IMR-90 (cell line): ENCODE results near the gene MYO10. TPM values are rescaled to one million over a fixed set of nuclear protein-coding genes. Genes with fewer than 3 reads are reported as not detected.

Source experiments
- ATAC-seq: fragments of 200-7000 bp; cut with Tn5 transposase; 2 replicates; pipeline ENCODE4 v1.9.1; 2020; ENCODE audit warnings: low read depth, mild to moderate bottlenecking, moderate library complexity
- BruUV-seq: library from RNA; stranded (reverse); fragments of 400-500 nt; replicated peaks from 2 replicates; lab custom pipeline; 2021; lab: Mats Ljungman, UMichigan
- CTCF ChIA-PET: fragments of 300-600 bp; formaldehyde crosslinking; extraction: SDS; loops from one replicate; lab custom pipeline; 2021; ENCODE audit warnings: antibody characterized with exemption; lab: Yijun Ruan, JAX
- POLR2A ChIA-PET: fragments of 300-600 bp; sonication (Branson Sonifier 250); formaldehyde crosslinking; loops from one replicate; lab custom pipeline; 2022; ENCODE audit warnings: antibody characterized with exemption; ENCODE audit not compliant: unreplicated experiment; lab: Charles Lee
- DNase-seq: peaks from one replicate; pipeline ENCODE4 v3.0.0; 2013
- H2AFZ ChIP-seq: replicated peaks from 2 replicates; pipeline ENCODE3; 2013; ENCODE audit warnings: low read length, mild to moderate bottlenecking; ENCODE audit not compliant: poor library complexity
- H2AK5ac ChIP-seq: 2 replicates; pipeline ENCODE4 v1.6.1; 2013; ENCODE audit warnings: low read depth, low read length, inconsistent platforms
- H2AK9ac ChIP-seq: replicated peaks from 2 replicates; pipeline ENCODE3; 2013; ENCODE audit warnings: mild to moderate bottlenecking, low read depth, low read length, moderate library complexity; ENCODE audit not compliant: poor library complexity
- H2BK120ac ChIP-seq: 2 replicates; pipeline ENCODE4 v1.6.1; 2013; ENCODE audit warnings: low read depth, low read length, inconsistent platforms
- H2BK15ac ChIP-seq: 3 replicates; pipeline ENCODE4 v1.6.1; 2013; ENCODE audit warnings: low read depth, low read length, inconsistent platforms
- H2BK20ac ChIP-seq: 2 replicates; pipeline ENCODE4 v1.6.1; 2013; ENCODE audit warnings: low read depth, mild to moderate bottlenecking, inconsistent platforms, low read length, moderate library complexity
- H2BK5ac ChIP-seq: 2 replicates; pipeline ENCODE4 v1.6.1; 2013; ENCODE audit warnings: mild to moderate bottlenecking, low read depth, low read length, inconsistent platforms; ENCODE audit not compliant: poor library complexity, severe bottlenecking
- H3K14ac ChIP-seq: replicated peaks from 2 replicates; pipeline ENCODE4 v1.6.1; 2013; ENCODE audit warnings: low read depth, low read length, inconsistent platforms
- H3K18ac ChIP-seq: 2 replicates; pipeline ENCODE4 v1.6.1; 2013; ENCODE audit warnings: low read depth, low read length, control low read depth
- H3K23ac ChIP-seq: 2 replicates; pipeline ENCODE4 v1.6.1; 2013; ENCODE audit warnings: low read depth, low read length, inconsistent platforms
- H3K27ac ChIP-seq: 2 replicates; pipeline ENCODE4 v1.5.1; 2013; ENCODE audit warnings: mild to moderate bottlenecking, control low read depth, low read length; ENCODE audit not compliant: insufficient read depth
- H3K27me3 ChIP-seq: 2 replicates; pipeline ENCODE4 v1.6.1; 2013; ENCODE audit warnings: low read length; ENCODE audit not compliant: control insufficient read depth, insufficient read depth
- H3K36me3 ChIP-seq: 2 replicates; pipeline ENCODE4 v1.6.1; 2013; ENCODE audit warnings: low read length, mixed read lengths; ENCODE audit not compliant: control insufficient read depth, insufficient read depth
- H3K4ac ChIP-seq: 2 replicates; pipeline ENCODE4 v1.6.1; 2013; ENCODE audit warnings: low read depth, low read length, inconsistent platforms
- H3K4me1 ChIP-seq: 2 replicates; pipeline ENCODE4 v1.6.1; 2013; ENCODE audit warnings: low read length, mixed read lengths; ENCODE audit not compliant: control insufficient read depth, insufficient read depth
- H3K4me2 ChIP-seq: 2 replicates; pipeline ENCODE4 v1.6.1; 2013; ENCODE audit warnings: low read depth, mild to moderate bottlenecking, control low read depth, low read length, moderate library complexity
- H3K4me3 ChIP-seq: 2 replicates; pipeline ENCODE4 v1.5.1; 2013; ENCODE audit warnings: low read depth, mild to moderate bottlenecking, control low read depth, low read length, moderate library complexity; ENCODE audit not compliant: insufficient read depth
- H3K56ac ChIP-seq: 2 replicates; pipeline ENCODE4 v1.6.1; 2013; ENCODE audit warnings: low read length, inconsistent platforms; ENCODE audit not compliant: insufficient read depth; ENCODE audit errors: extremely low read depth
- H3K79me1 ChIP-seq, 2 experiments: 2 replicates each; pipeline ENCODE4 v1.6.1; 2013; ENCODE audit warnings: low read length in 2 of 2, inconsistent platforms in 1 of 2, low read depth in 1 of 2
- H3K9ac ChIP-seq: 2 replicates; pipeline ENCODE4 v1.6.1; 2013; ENCODE audit warnings: low read depth, low read length, control low read depth
- H3K9me1 ChIP-seq: 2 replicates; pipeline ENCODE4 v1.6.1; 2013; ENCODE audit warnings: low read length, inconsistent platforms; ENCODE audit not compliant: insufficient read depth
- H3K9me3 ChIP-seq: 2 replicates; pipeline ENCODE4 v1.6.1; 2013; ENCODE audit warnings: low read length; ENCODE audit not compliant: control insufficient read depth, insufficient read depth
- H4K20me1 ChIP-seq: 2 replicates; pipeline ENCODE4 v1.6.1; 2013; ENCODE audit warnings: low read length, inconsistent platforms; ENCODE audit not compliant: insufficient read depth
- H4K5ac ChIP-seq: 2 replicates; pipeline ENCODE4 v1.6.1; 2013; ENCODE audit warnings: mild to moderate bottlenecking, low read depth, low read length, control low read depth
- H4K8ac ChIP-seq, 2 experiments: 2 replicates each; pipeline ENCODE4 v1.6.1; 2013; ENCODE audit warnings: low read depth in 2 of 2, low read length in 2 of 2, control low read depth in 1 of 2, inconsistent platforms in 1 of 2
- H4K91ac ChIP-seq: 2 replicates; pipeline ENCODE4 v1.6.1; 2013; ENCODE audit warnings: low read depth, low read length, inconsistent platforms; ENCODE audit not compliant: insufficient read depth
- MXI1 ChIP-seq: IDR thresholded peaks from 2 replicates; pipeline ENCODE4 v1.6.1; 2012; ENCODE audit warnings: low read depth, mild to moderate bottlenecking, low read length, moderate library complexity, borderline replicate concordance
- RAD21 ChIP-seq: IDR thresholded peaks from 2 replicates; pipeline ENCODE4 v1.6.1; 2012; ENCODE audit warnings: low read length, improper control_type of control experiment
- RCOR1 ChIP-seq: IDR thresholded peaks from 2 replicates; pipeline ENCODE4 v1.6.1; 2012; ENCODE audit warnings: mild to moderate bottlenecking, low read length, improper control_type of control experiment; ENCODE audit not compliant: insufficient replicate concordance
- SMC3 ChIP-seq: fragments of 150-350 bp; IDR thresholded peaks from 2 replicates; pipeline ENCODE4 v1.6.1; 2016; ENCODE audit warnings: low read depth, mild to moderate bottlenecking, antibody characterized with exemption, low read length, moderate library complexity
- WGBS, 2 experiments: methylation state at CpG; one replicate each; pipeline versions ENCODE4 v1.1.5 to v1.1.7; 2013; ENCODE audit warnings: missing lambda C conversion rate in 2 of 2; ENCODE audit not compliant: insufficient read length in 1 of 2; ENCODE audit errors: extremely low coverage in 2 of 2; 5-methylcytosine and 5-hydroxymethylcytosine counted together
- dilution Hi-C: fragments of 300-500 bp; cut with HindIII; formaldehyde crosslinking; loops from one replicate; pipeline ENCODE4 v1.14.3; 2018; ENCODE audit warnings: low sequenced_read_pairs; ENCODE audit not compliant: unreplicated experiment
- in situ Hi-C: fragments of 300-500 bp; cut with MboI; formaldehyde crosslinking; loops from 3 replicates; pipeline ENCODE4 v1.14.3; 2019; ENCODE audit warnings: low sequenced_read_pairs, inconsistent platforms, mixed read lengths
- intact Hi-C: fragments of 100-400 bp; cut with micrococcal nuclease; formaldehyde crosslinking; loops from 2 replicates; pipeline ENCODE4 v1.10.0; 2022
- polyA plus RNA-seq, 3 experiments: library from polyadenylated mRNA; depleted of rRNA; stranded (reverse); fragments of >200 nt; gene quantifications; 2 replicates each; pipeline ENCODE4 v1.2.3, GENCODE V29; 2012; ENCODE audit warnings: low replicate concordance in 1 of 3
- total RNA-seq: library from RNA; depleted of rRNA; stranded (reverse); fragments of >200 nt; gene quantifications from 2 replicates; pipeline ENCODE4 v1.2.3, GENCODE V29; 2012
- TF ChIP-seq, protein P1 (sequence below): conservative IDR thresholded peaks from 2 replicates; pipeline ENCODE4 v1.5.1; 2012; ENCODE audit warnings: mild to moderate bottlenecking, low read depth, low read length, improper control_type of control experiment
- TF ChIP-seq, protein P2 (sequence below): fragments of 150-350 bp; IDR thresholded peaks from 2 replicates; pipeline ENCODE4 v1.6.1; 2017; ENCODE audit warnings: mild to moderate bottlenecking, antibody characterized with exemption, low read length, low read depth

Gene MYO10
- total and polyA plus RNA-seq, 2 of the 4 experiments (the other 2 are of a cell fraction) = 39.9 to 115 TPM

DNA sequence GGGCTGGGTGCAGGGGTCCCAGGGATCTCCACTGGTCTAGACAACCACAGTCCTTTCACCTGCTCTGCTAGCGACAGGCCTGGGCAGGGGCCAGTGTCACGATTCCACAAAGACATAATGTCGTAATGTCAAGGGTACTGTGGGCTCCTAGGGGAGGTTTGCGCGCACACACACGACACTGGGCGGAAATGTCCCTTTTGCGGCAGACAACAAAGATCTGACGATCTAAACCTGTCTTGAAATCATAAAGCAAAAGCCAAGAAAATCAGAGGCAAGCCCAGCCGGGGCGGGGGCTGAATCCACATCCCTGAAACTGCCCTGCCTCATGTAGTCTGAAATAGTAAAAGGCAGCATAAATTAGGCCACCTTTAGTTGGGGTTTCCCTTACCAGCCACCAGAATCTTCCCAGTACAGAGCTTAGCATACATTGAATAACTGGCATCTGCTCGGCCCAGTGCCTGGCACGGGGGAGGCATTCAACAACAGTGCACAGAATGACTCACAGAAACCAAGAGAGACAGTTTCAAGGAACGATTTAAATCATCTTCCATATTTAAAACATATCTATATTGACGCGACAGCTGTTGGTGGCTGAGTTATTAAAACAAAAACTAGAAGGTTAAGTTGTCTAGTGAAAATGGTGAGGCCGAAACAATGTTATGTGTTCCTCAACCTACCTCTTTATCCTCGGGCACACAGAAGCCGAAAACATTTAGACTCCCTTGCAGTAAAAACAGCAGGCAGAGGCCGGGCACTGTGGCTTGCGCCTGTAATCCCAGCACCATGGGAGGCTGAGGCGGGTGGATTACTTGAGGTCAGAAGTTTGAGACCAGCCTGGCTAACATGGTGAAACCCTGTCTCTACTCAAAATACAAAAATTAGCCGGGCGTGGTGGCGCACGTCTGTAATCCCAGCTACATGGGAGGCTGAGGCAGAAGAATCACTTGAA lies 151.0 kb downstream of the MYO10 start (continued):
- TF ChIP-seq RAD21 = no peak
- no peak for TF ChIP-seq MXI1

DNA sequence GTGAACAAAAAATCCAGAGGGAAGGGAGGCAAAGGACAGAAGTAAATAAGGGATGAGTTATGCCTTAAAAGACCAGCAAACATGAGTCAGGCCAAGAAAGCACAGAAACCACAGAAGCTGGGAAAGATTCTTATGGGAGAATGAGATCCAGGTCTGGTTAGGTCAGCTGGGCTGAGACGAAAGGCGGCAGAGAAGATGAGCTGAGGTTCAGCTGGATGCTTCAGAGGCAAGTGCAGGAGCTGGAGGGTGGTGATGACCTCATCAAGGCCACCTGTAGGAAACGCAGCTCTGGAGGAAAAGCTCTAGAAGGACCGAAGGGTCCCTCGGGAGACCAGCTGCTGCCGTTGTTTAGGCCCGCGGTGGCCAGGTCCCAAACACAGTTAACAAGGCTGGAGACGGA lies 152.0 kb downstream of the MYO10 start:
- CTCF ChIA-PET = interaction anchor here (0.8 to 1.8 kb wide), 3 partner anchors 348 to 407 kb away, joined by 4 to 9 read pairs (median 5); no protein-coding TSS in a partner anchor
- peak; percentile 55 for ATAC-seq
- Histone ChIP-seq H3K79me1 (peaks cover 22 to 71% of the 10 kb centered on the region in 2 experiments), H3K14ac (0 out of 2 replicates have a peak overlapping the region, but pooled peaks have one; percentile 10), H4K20me1 (peaks cover 75% of the 10 kb centered on the region), H3K4me1 (peaks cover 24% of the 10 kb centered on the region), H2AK5ac (peak overlapping the region; percentile 29; the same call in 1 of the 2 replicates), H2AK9ac (peak overlapping the region; percentile 22), H4K91ac (no peak overlapping the region), H3K4me2 (no peak overlapping the region), H3K9ac (no peak overlapping the region), H3K9me1 (peaks cover 26% of the 10 kb centered on the region), H3K9me3 (no peaks in the 10 kb centered on the region), H2BK5ac (peak overlapping the region; percentile 30), H3K36me3 (peaks cover 54% of the 10 kb centered on the region), H2BK15ac (no peak overlapping the region), H3K27me3 (no peaks in the 10 kb centered on the region), H4K5ac (no peak overlapping the region), H2BK120ac (no peak overlapping the region), H2AFZ (no peak overlapping the region), H3K27ac (no peak overlapping the region), H4K8ac (no peak overlapping the region), H3K56ac (no peak overlapping the region), H3K4me3 (no peak overlapping the region), H3K18ac (no peak overlapping the region), H3K23ac (no peak overlapping the region), H2BK20ac (no peak overlapping the region), H3K4ac (no peak overlapping the region)
- TF ChIP-seq, protein P1, sequence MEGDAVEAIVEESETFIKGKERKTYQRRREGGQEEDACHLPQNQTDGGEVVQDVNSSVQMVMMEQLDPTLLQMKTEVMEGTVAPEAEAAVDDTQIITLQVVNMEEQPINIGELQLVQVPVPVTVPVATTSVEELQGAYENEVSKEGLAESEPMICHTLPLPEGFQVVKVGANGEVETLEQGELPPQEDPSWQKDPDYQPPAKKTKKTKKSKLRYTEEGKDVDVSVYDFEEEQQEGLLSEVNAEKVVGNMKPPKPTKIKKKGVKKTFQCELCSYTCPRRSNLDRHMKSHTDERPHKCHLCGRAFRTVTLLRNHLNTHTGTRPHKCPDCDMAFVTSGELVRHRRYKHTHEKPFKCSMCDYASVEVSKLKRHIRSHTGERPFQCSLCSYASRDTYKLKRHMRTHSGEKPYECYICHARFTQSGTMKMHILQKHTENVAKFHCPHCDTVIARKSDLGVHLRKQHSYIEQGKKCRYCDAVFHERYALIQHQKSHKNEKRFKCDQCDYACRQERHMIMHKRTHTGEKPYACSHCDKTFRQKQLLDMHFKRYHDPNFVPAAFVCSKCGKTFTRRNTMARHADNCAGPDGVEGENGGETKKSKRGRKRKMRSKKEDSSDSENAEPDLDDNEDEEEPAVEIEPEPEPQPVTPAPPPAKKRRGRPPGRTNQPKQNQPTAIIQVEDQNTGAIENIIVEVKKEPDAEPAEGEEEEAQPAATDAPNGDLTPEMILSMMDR = no peak
- peak; percentile 54 for TF ChIP-seq RCOR1
- TF ChIP-seq, protein P2, sequence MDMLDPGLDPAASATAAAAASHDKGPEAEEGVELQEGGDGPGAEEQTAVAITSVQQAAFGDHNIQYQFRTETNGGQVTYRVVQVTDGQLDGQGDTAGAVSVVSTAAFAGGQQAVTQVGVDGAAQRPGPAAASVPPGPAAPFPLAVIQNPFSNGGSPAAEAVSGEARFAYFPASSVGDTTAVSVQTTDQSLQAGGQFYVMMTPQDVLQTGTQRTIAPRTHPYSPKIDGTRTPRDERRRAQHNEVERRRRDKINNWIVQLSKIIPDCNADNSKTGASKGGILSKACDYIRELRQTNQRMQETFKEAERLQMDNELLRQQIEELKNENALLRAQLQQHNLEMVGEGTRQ = 0 out of 2 replicates have a peak, but pooled peaks have one; percentile 3
- TF ChIP-seq SMC3 = no peak
- no TSS peak for BruUV-seq
- 88% methylated on average over 2 of the region's 9 CpGs; no CpG with 5 or more reads in 1 of the 2 experiments for WGBS, 2 experiments
- intact Hi-C loops (no loop called here), in situ Hi-C loops (no loop called here), dilution Hi-C loops (loop anchor here (25.0 kb wide), 1 partner anchor 403 kb away; no protein-coding TSS in a partner anchor)
- DNase-seq = peak; percentile 91
- POLR2A ChIA-PET = no interaction called here
